ENCODE data around the gene GPR161. TPM values are rescaled to one million over a fixed set of nuclear protein-coding genes. Genes with fewer than 3 reads are reported as not detected.

The GPR161 gene
- total and polyA plus RNA-seq, 10 of the 15 experiments (the other 5 are each of a cell fraction or from before 2014, with no cell fraction given), result 0.07 to 0.49 (median 0.34) TPM; not detected in 2

- no peak for ATAC-seq
- no peak overlapping the region for H3K4me2 ChIP-seq (ENCODE audit: control insufficient read depth, insufficient read depth)
- in situ Hi-C loops (cut with MboI) (no loop called here), intact Hi-C loops (cut with micrococcal nuclease; ENCODE audit: unreplicated experiment) (no loop called here)
- H4K20me1 ChIP-seq (ENCODE audit: control insufficient read depth, insufficient read depth), result no peaks in the 10 kb centered on the region
- H3K36me3 ChIP-seq (ENCODE audit: control insufficient read depth in 2 of 2, insufficient read depth in 2 of 2, low read length in 1 of 2), result no peaks in the 10 kb centered on the region
- FAIRE-seq, result no peak
- TF ChIP-seq SIN3A (IDR thresholded peaks at IDR 0.05; ENCODE audit: low read depth, low read length), result no peak
- no peak for TF ChIP-seq SUZ12 (IDR thresholded peaks at IDR 0.05; ENCODE audit: unreplicated experiment)
- TF ChIP-seq NFIC (IDR thresholded peaks at IDR 0.05; ENCODE audit: low read depth, low read length), result no peak
- no peak for TF ChIP-seq NFYB (IDR thresholded peaks at IDR 0.05; ENCODE audit: insufficient read depth, low read depth, low read length)
- TF ChIP-seq MTA2 (IDR thresholded peaks at IDR 0.05; ENCODE audit: low read depth), result no peak
- no peak for TF ChIP-seq ZNF217 (IDR thresholded peaks at IDR 0.05)
- TF ChIP-seq NR2F1 (conservative IDR thresholded peaks at IDR 0.05), result no peak
- no peak for TF ChIP-seq NFYA (IDR thresholded peaks at IDR 0.05; ENCODE audit: borderline replicate concordance, low read depth, low read length)
- TF ChIP-seq FOXM1 (IDR thresholded peaks at IDR 0.05; ENCODE audit: low read depth, low read length), result no peak
- no peak for TF ChIP-seq SMAD5 (IDR thresholded peaks at IDR 0.05; ENCODE audit: low read depth)
- no peak for TF ChIP-seq ZNF687 (IDR thresholded peaks at IDR 0.05)
- no peak for TF ChIP-seq RFX5 (IDR thresholded peaks at IDR 0.05; ENCODE audit: low read depth, low read length)
- no peak for TF ChIP-seq ZNF384 (IDR thresholded peaks at IDR 0.05; ENCODE audit: borderline replicate concordance, low read depth, low read length)
- TF ChIP-seq DPF2 (IDR thresholded peaks at IDR 0.05), result no peak
- no peak for TF ChIP-seq TBL1XR1 (IDR thresholded peaks at IDR 0.05; ENCODE audit: low read depth, low read length)
- TF ChIP-seq IRF4 (IDR thresholded peaks at IDR 0.05; ENCODE audit: low read depth, low read length), result no peak
- H3K4me3 ChIP-seq, result no peak overlapping the region
- ChIA-PET CTCF (no interaction called here), RAD21 (ENCODE audit: unreplicated experiment) (no interaction called here), POLR2A (no interaction called here), SMC1A (ENCODE audit: uncharacterized antibody, unreplicated experiment) (interaction anchor here (0.6 to 0.7 kb wide), 2 partner anchors 60 to 627 kb away, joined by 3 read pairs; no protein-coding TSS in a partner anchor)
- no peaks in the 10 kb centered on the region for H3K79me2 ChIP-seq (ENCODE audit: control insufficient read depth, insufficient read depth, low read length)
- H3K9ac ChIP-seq (ENCODE audit: control insufficient read depth, insufficient read depth, low read length), result no peak overlapping the region
- DNase-seq (ENCODE audit: low read depth, low spot score), result no peak
- peaks cover 0 to 3% of the 10 kb centered on the region in 2 experiments; a peak in 3 of 4 replicates for H3K27me3 ChIP-seq (replicated peaks in 1 of 2; ENCODE audit: control insufficient read depth in 2 of 2, insufficient read depth in 2 of 2, low read length in 1 of 2)
- H3K4me1 ChIP-seq (ENCODE audit: control insufficient read depth, insufficient read depth, low read length), result no peaks in the 10 kb centered on the region
- 55% methylated on average over 7 of the region's 7 CpGs for WGBS (ENCODE audit: insufficient coverage, insufficient replicate concordance, low lambda C conversion rate, missing lambda C conversion rate)
- H3K27ac ChIP-seq (ENCODE audit: control insufficient read depth, insufficient read depth), result no peak overlapping the region
- no TSS peak for BruUV-seq (replicated peaks)
- H3K9me3 ChIP-seq (replicated peaks; ENCODE audit: control insufficient read depth, insufficient read depth, low read length), result peaks cover 5% of the 10 kb centered on the region; the same call in 1 of the 3 replicates
- no peak overlapping the region for H2AFZ ChIP-seq (ENCODE audit: control insufficient read depth, low read depth, low read length)
These were observed 15.2 kb downstream of the GPR161 start for GRCh38 chr1:168121401-168122011.
